ENCODE measurements around the gene TFCP2L1. TPM values are rescaled to one million over a fixed set of nuclear protein-coding genes. Genes with fewer than 3 reads are reported as not detected.

The TFCP2L1 gene
- total and polyA plus RNA-seq, 2 experiments from 2014 or later, result 0.94 to 6.4 TPM

DNA sequence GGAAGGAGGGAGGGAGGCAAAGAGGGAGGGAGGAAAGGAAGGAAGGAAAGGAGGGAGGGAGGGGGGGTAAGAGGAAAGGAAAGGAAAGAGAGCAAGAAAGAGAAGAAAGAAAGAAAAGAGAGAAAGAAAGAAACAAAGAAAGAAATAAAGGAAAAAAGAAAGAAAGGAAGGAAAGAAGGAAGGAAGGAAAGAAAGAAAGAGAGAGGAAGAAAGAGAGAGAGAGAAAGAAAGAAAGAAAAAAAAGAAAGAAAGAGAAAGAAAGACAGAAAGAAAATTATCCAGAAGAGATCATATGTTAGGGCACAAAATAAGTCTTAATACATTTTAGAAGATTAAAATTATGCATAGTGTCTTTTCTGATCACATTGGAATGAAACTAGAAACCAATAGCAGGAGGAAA, 24.3 kb upstream of the TFCP2L1 start:
- Histone ChIP-seq H3K79me2 (replicated peaks; ENCODE audit: insufficient read depth) (no peaks in the 10 kb centered on the region), H3K27me3 (ENCODE audit: insufficient read depth) (no peaks in the 10 kb centered on the region), H2AFZ (no peak overlapping the region), H4K20me1 (replicated peaks; ENCODE audit: insufficient read depth) (no peaks in the 10 kb centered on the region), H3K4me3 (no peak overlapping the region), H3K9me2 (ENCODE audit: insufficient read depth) (no peaks in the 10 kb centered on the region), H3K4me1 (ENCODE audit: insufficient read depth) (no peaks in the 10 kb centered on the region), H3K36me3 (ENCODE audit: insufficient read depth) (no peaks in the 10 kb centered on the region), H3K4me2 (no peak overlapping the region), H3F3A (replicated peaks; ENCODE audit: low read depth) (no peaks in the 10 kb centered on the region), H3K27ac (ENCODE audit: low read depth) (no peak overlapping the region)
- ATAC-seq (no peak), DNase-seq (ENCODE audit: low spot score) (no peak)
- no peaks in the 10 kb centered on the region for H3K36me3 Mint-ChIP-seq (ENCODE audit: low read depth)
- TF ChIP-seq EZH2 (IDR thresholded peaks at IDR 0.05; ENCODE audit: low read depth, unreplicated experiment), result no peak
- TF ChIP-seq NANOG (IDR thresholded peaks at IDR 0.05; ENCODE audit: borderline replicate concordance), result no peak
- TF ChIP-seq ZNF114 (CRISPR knock-in tag; IDR thresholded peaks at IDR 0.05), result no peak
- TF ChIP-seq REST (IDR thresholded peaks at IDR 0.05; ENCODE audit: unreplicated experiment), result no peak
- TF ChIP-seq STAT1 (IDR thresholded peaks at IDR 0.05; ENCODE audit: unreplicated experiment), result no peak
- TF ChIP-seq, protein P1, sequence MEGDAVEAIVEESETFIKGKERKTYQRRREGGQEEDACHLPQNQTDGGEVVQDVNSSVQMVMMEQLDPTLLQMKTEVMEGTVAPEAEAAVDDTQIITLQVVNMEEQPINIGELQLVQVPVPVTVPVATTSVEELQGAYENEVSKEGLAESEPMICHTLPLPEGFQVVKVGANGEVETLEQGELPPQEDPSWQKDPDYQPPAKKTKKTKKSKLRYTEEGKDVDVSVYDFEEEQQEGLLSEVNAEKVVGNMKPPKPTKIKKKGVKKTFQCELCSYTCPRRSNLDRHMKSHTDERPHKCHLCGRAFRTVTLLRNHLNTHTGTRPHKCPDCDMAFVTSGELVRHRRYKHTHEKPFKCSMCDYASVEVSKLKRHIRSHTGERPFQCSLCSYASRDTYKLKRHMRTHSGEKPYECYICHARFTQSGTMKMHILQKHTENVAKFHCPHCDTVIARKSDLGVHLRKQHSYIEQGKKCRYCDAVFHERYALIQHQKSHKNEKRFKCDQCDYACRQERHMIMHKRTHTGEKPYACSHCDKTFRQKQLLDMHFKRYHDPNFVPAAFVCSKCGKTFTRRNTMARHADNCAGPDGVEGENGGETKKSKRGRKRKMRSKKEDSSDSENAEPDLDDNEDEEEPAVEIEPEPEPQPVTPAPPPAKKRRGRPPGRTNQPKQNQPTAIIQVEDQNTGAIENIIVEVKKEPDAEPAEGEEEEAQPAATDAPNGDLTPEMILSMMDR (conservative IDR thresholded peaks at IDR 0.05; ENCODE audit: low read depth in 2 of 2), result no peak
- TF ChIP-seq ZNF331 (CRISPR knock-in tag; IDR thresholded peaks at IDR 0.05; ENCODE audit: low read depth), result no peak
- no peak for TF ChIP-seq EZH2phosphoT487 (IDR thresholded peaks at IDR 0.05; ENCODE audit: unreplicated experiment)
- no peak for TF ChIP-seq JUNB (IDR thresholded peaks at IDR 0.05; ENCODE audit: unreplicated experiment)
- no peak for TF ChIP-seq ETS1 (IDR thresholded peaks at IDR 0.05)
- no peak for TF ChIP-seq ZNF462 (CRISPR knock-in tag; IDR thresholded peaks at IDR 0.05)
- TF ChIP-seq CREB1 (CRISPR knock-in tag; IDR thresholded peaks at IDR 0.05; ENCODE audit: low read depth), result no peak
- TF ChIP-seq POLR2AphosphoS5 (IDR thresholded peaks at IDR 0.05; ENCODE audit: low read depth), result no peak
- H3K4me3 Mint-ChIP-seq, result no peak overlapping the region
- peaks cover 1% of the 10 kb centered on the region for H3K27me3 Mint-ChIP-seq (ENCODE audit: insufficient read depth, low read depth, poor library complexity)
- H3K27ac Mint-ChIP-seq, result no peak overlapping the region
- no peaks in the 10 kb centered on the region for H3K4me1 Mint-ChIP-seq
- H3K9me3 Mint-ChIP-seq, result no peaks in the 10 kb centered on the region

Measured in GM23338 (cell line).